ENCODE results near the gene ATP5F1B. TPM values are rescaled to one million over a fixed set of nuclear protein-coding genes. Genes with fewer than 3 reads are reported as not detected.

ATP5F1B gene
- polyA plus RNA-seq, 2 of the 4 experiments (the other 2 are of a cell fraction): 778 to 1,500 TPM

- POLR2A ChIA-PET: interaction anchor here (1.2 to 3.9 kb wide), 4 partner anchors 10 to 121 kb away, joined by 3 to 57 read pairs (median 4); partner anchors contain the start of genes NACA and PTGES3
- FAIRE-seq (no peak), ATAC-seq (peak; percentile 69)
These were observed 10.7 kb downstream of the ATP5F1B start for GRCh38 chr12:56634837-56635791.

More at GRCh38 chr12:56634837-56635791, 10.7 kb downstream of the ATP5F1B start:
- peak; percentile 94 to 98 for DNase-seq (ENCODE audit: low read depth in 1 of 2, low spot score in 1 of 2)
- TF ChIP-seq SMC3 (IDR thresholded peaks at IDR 0.05) (peak; percentile 35; the same call in 1 of the 3 replicates), CTCF (IDR thresholded peaks at IDR 0.05) (peak; percentile 56), EP300 (IDR thresholded peaks at IDR 0.05) (no peak), JUN (IDR thresholded peaks at IDR 0.05) (peak; percentile 42 to 59; a peak in 1 of 5 replicates), ESRRA (IDR thresholded peaks at IDR 0.05; ENCODE audit: borderline replicate concordance, low read length) (no peak), RAD21 (conservative IDR thresholded peaks at IDR 0.05 in 1 of 2, IDR thresholded peaks at IDR 0.05 in 1 of 2) (peak; percentile 35 to 51; a peak in 4 of 5 replicates), PBX3 (IDR thresholded peaks at IDR 0.05) (peak; percentile 58; the same call in 1 of the 2 replicates), POLR2A (IDR thresholded peaks at IDR 0.05; ENCODE audit: low read length) (peak; percentile 37), NPAS2 (CRISPR knock-in tag; IDR thresholded peaks at IDR 0.05; ENCODE audit: borderline replicate concordance) (no peak), MAX (IDR thresholded peaks at IDR 0.05) (peak; percentile 73), E2F6 (IDR thresholded peaks at IDR 0.05; ENCODE audit: borderline replicate concordance, low read depth) (0 out of 2 replicates have a peak, but pooled peaks have one; percentile 32), HOXB5 (CRISPR knock-in tag; IDR thresholded peaks at IDR 0.05) (no peak), HMGXB4 (CRISPR knock-in tag; IDR thresholded peaks at IDR 0.05; ENCODE audit: borderline replicate concordance) (no peak), EHF (CRISPR knock-in tag; IDR thresholded peaks at IDR 0.05) (no peak), TFCP2L1 (CRISPR knock-in tag; IDR thresholded peaks at IDR 0.05) (no peak), PHF8 (IDR thresholded peaks at IDR 0.05; ENCODE audit: borderline replicate concordance, low read depth) (peak; percentile 37; the same call in 1 of the 2 replicates)
- Histone ChIP-seq H3K4me3 (peak overlapping the region; percentile 80), H3K4me2 (peak overlapping the region; percentile 97), H3K4me1 (peaks cover 46% of the 10 kb centered on the region), H3K9me3 (no peaks in the 10 kb centered on the region), H3K27ac (peak overlapping the region; percentile 89 to 97)
- CTCF ChIA-PET: interaction anchor here (0.7 to 4.3 kb wide), 29 partner anchors 11 to 267 kb away, joined by 3 to 74 read pairs (median 7); partner anchors contain the start of genes ATP5F1B and RBMS2
- 3% methylated on average over 37 of the region's 47 CpGs for WGBS (ENCODE audit: missing lambda C conversion rate)
